H9 (cell line): ENCODE data around the gene FLT1. TPM values are rescaled to one million over a fixed set of nuclear protein-coding genes. Genes with fewer than 3 reads are reported as not detected.

ENCODE experiments used
- DNase-seq: peaks from one replicate; pipeline ENCODE4 v3.0.0-alpha.2; 2017
- H2AFZ ChIP-seq: one replicate; pipeline ENCODE4 v1.6.1; 2013; ENCODE audit warnings: mild to moderate bottlenecking, low read length, control low read depth, moderate library complexity
- H2AK5ac ChIP-seq: 2 replicates; pipeline ENCODE4 v1.6.1; 2013; ENCODE audit warnings: low read length, control low read depth, mixed read lengths; ENCODE audit not compliant: insufficient read length
- H2BK120ac ChIP-seq: one replicate; pipeline ENCODE4 v1.6.1; 2013; ENCODE audit warnings: low read depth, mild to moderate bottlenecking, low read length, control low read depth, inconsistent platforms; ENCODE audit not compliant: poor library complexity, severe bottlenecking
- H2BK12ac ChIP-seq: 2 replicates; pipeline ENCODE4 v1.6.1; 2013; ENCODE audit warnings: low read length, control low read depth, mixed read lengths, low read depth; ENCODE audit not compliant: insufficient read length
- H2BK15ac ChIP-seq: 2 replicates; pipeline ENCODE4 v1.6.1; 2013; ENCODE audit warnings: low read depth, low read length, control low read depth
- H2BK20ac ChIP-seq: one replicate; pipeline ENCODE4 v1.6.1; 2013; ENCODE audit warnings: low read depth, mild to moderate bottlenecking, low read length, control low read depth, inconsistent platforms; ENCODE audit not compliant: poor library complexity, severe bottlenecking
- H2BK5ac ChIP-seq: 2 replicates; pipeline ENCODE4 v1.6.1; 2013; ENCODE audit warnings: low read length, control low read depth, mixed read lengths; ENCODE audit not compliant: insufficient read length
- H3K14ac ChIP-seq: 2 replicates; pipeline ENCODE4 v1.6.1; 2013; ENCODE audit warnings: low read length, control low read depth; ENCODE audit not compliant: insufficient read depth
- H3K18ac ChIP-seq: 2 replicates; pipeline ENCODE4 v1.6.1; 2013; ENCODE audit warnings: low read depth, mild to moderate bottlenecking, mixed read lengths, low read length, control low read depth; ENCODE audit not compliant: insufficient read length
- H3K23ac ChIP-seq: 2 replicates; pipeline ENCODE4 v1.6.1; 2013; ENCODE audit warnings: low read length, control low read depth, mixed read lengths, low read depth; ENCODE audit not compliant: insufficient read length
- H3K23me2 ChIP-seq: 2 replicates; pipeline ENCODE4 v1.6.1; 2013; ENCODE audit warnings: low read depth, mild to moderate bottlenecking, mixed read lengths, low read length, control low read depth; ENCODE audit not compliant: insufficient read length, poor library complexity, severe bottlenecking
- H3K27ac ChIP-seq: 2 replicates; pipeline ENCODE4 v1.5.1; 2013; ENCODE audit warnings: low read length, control low read depth, mixed read lengths, low read depth; ENCODE audit not compliant: insufficient read length
- H3K27me3 ChIP-seq: 2 replicates; pipeline ENCODE4 v1.6.1; 2013; ENCODE audit warnings: low read length, control low read depth, inconsistent platforms; ENCODE audit not compliant: insufficient read depth
- H3K4ac ChIP-seq: 2 replicates; pipeline ENCODE4 v1.6.1; 2013; ENCODE audit warnings: low read depth, mild to moderate bottlenecking, control low read depth, inconsistent platforms, low read length, moderate library complexity
- H3K4me1 ChIP-seq: 2 replicates; pipeline ENCODE4 v1.6.1; 2013; ENCODE audit warnings: low read length, control low read depth, inconsistent platforms; ENCODE audit not compliant: insufficient read depth
- H3K4me2 ChIP-seq: 2 replicates; pipeline ENCODE4 v1.6.1; 2013; ENCODE audit warnings: low read length, control low read depth, mixed read lengths; ENCODE audit not compliant: insufficient read length, insufficient read depth
- H3K56ac ChIP-seq: 2 replicates; pipeline ENCODE4 v1.6.1; 2013; ENCODE audit warnings: low read depth, mild to moderate bottlenecking, mixed read lengths, low read length, control low read depth; ENCODE audit not compliant: insufficient read length
- H3K79me1 ChIP-seq: 2 replicates; pipeline ENCODE4 v1.6.1; 2013; ENCODE audit warnings: low read depth, mild to moderate bottlenecking, moderate library complexity, low read length, control low read depth, inconsistent platforms; ENCODE audit not compliant: insufficient read depth, poor library complexity, severe bottlenecking
- H3K79me2 ChIP-seq: 2 replicates; pipeline ENCODE4 v1.6.1; 2013; ENCODE audit warnings: low read length, control low read depth, inconsistent platforms; ENCODE audit not compliant: insufficient read depth
- H3K9ac ChIP-seq: 2 replicates; pipeline ENCODE4 v1.6.1; 2013; ENCODE audit warnings: low read length, control low read depth, mixed read lengths; ENCODE audit not compliant: insufficient read length; ENCODE audit errors: extremely low read depth
- H3K9me3 ChIP-seq: one replicate; pipeline ENCODE4 v1.6.1; 2013; ENCODE audit warnings: low read depth, low read length, inconsistent platforms; ENCODE audit not compliant: control insufficient read depth
- H3T11ph ChIP-seq: one replicate; pipeline ENCODE4 v1.6.1; 2013; ENCODE audit warnings: mild to moderate bottlenecking, low read length, control low read depth, inconsistent platforms
- H4K20me1 ChIP-seq: one replicate; pipeline ENCODE4 v1.6.1; 2013; ENCODE audit not compliant: control insufficient read depth, insufficient read length, insufficient read depth
- H4K5ac ChIP-seq: 2 replicates; pipeline ENCODE4 v1.6.1; 2013; ENCODE audit warnings: low read depth, mild to moderate bottlenecking, mixed read lengths, low read length, control low read depth; ENCODE audit not compliant: insufficient read length
- H4K8ac ChIP-seq: replicated peaks from 2 replicates; pipeline ENCODE4 v1.6.1; 2013; ENCODE audit warnings: low read length, control low read depth, mixed read lengths, low read depth; ENCODE audit not compliant: insufficient read length
- H4K91ac ChIP-seq: 2 replicates; pipeline ENCODE4 v1.6.1; 2013; ENCODE audit warnings: low read depth, mild to moderate bottlenecking, moderate library complexity, mixed read lengths, low read length, control low read depth; ENCODE audit not compliant: insufficient read length
- H3K27ac Mint-ChIP-seq, 3 experiments: 2 replicates in 2 of 3; 3 replicates in 1 of 3; pipeline ENCODE4 v1.8.0; 2020 to 2021; ENCODE audit warnings: mixed read lengths in 3 of 3, mild to moderate bottlenecking in 1 of 3, moderate library complexity in 1 of 3
- H3K27me3 Mint-ChIP-seq: 2 replicates; pipeline ENCODE4 v1.8.0; 2021; ENCODE audit warnings: low read depth, mild to moderate bottlenecking, moderate library complexity, mixed read lengths
- H3K36me3 Mint-ChIP-seq, 3 experiments: 2 replicates in 2 of 3; 3 replicates in 1 of 3; pipeline ENCODE4 v1.8.0; 2020 to 2021; ENCODE audit warnings: low read depth in 3 of 3, mixed read lengths in 3 of 3; ENCODE audit not compliant: insufficient read depth in 1 of 3
- H3K4me1 Mint-ChIP-seq, 2 experiments: 2 replicates each; pipeline ENCODE4 v1.8.0; 2020; ENCODE audit warnings: mixed read lengths in 2 of 2
- H3K4me3 Mint-ChIP-seq, 2 experiments: 2 replicates in 1 of 2; 3 replicates in 1 of 2; pipeline ENCODE4 v1.8.0; 2020 to 2021; ENCODE audit warnings: mild to moderate bottlenecking in 2 of 2, mixed read lengths in 2 of 2, moderate library complexity in 1 of 2
- H3K9me3 Mint-ChIP-seq, 2 experiments: 2 replicates in 1 of 2; 3 replicates in 1 of 2; pipeline ENCODE4 v1.8.0; 2020; ENCODE audit warnings: mild to moderate bottlenecking in 2 of 2, mixed read lengths in 2 of 2, moderate library complexity in 1 of 2
- CTCF ChIP-seq: fragments of 200-600 bp; sonication (generic); conservative IDR thresholded peaks from 3 replicates; pipeline ENCODE4 v1.8.0; 2021; ENCODE audit warnings: antibody characterized with exemption, mild to moderate bottlenecking
- WGBS: extraction: QIAGEN DNeasy Blood & Tissue Kit; methylation state at CpG from one replicate; pipeline ENCODE4 v1.1.7; 2013; ENCODE audit warnings: missing lambda C conversion rate, low lambda C conversion rate, mixed read lengths; ENCODE audit not compliant: insufficient read length; ENCODE audit errors: extremely low coverage; 5-methylcytosine and 5-hydroxymethylcytosine counted together
- total RNA-seq: library from RNA; stranded (reverse); gene quantifications from 2 replicates; pipeline ENCODE4 v1.2.1, GENCODE V29; 2021

FLT1 gene
- total RNA-seq, 1 experiment from 2014 or later: 84.1 TPM

- no peak overlapping the region for H3K4me3 Mint-ChIP-seq
These were observed 44.8 kb downstream of the FLT1 start for GRCh38 chr13:28449826-28450773.

More at GRCh38 chr13:28449826-28450773, 44.8 kb downstream of the FLT1 start:
- Histone ChIP-seq H3T11ph (no peak overlapping the region), H3K18ac (no peak overlapping the region), H3K79me1 (peaks cover 2% of the 10 kb centered on the region), H2BK5ac (peak overlapping the region; percentile 19), H4K8ac (no peak overlapping the region), H3K9me3 (peaks cover 15% of the 10 kb centered on the region), H4K5ac (no peak overlapping the region), H3K56ac (no peak overlapping the region), H2BK20ac (no peak overlapping the region), H3K23ac (no peak overlapping the region), H4K20me1 (no peaks in the 10 kb centered on the region), H3K9ac (no peak overlapping the region), H2BK15ac (no peak overlapping the region), H3K4ac (no peak overlapping the region), H2AFZ (no peak overlapping the region), H2BK120ac (no peak overlapping the region), H3K4me2 (no peak overlapping the region), H2AK5ac (no peak overlapping the region), H3K79me2 (peaks cover 5% of the 10 kb centered on the region; the same call in 1 of the 2 replicates), H4K91ac (no peak overlapping the region), H3K14ac (no peak overlapping the region), H3K4me1 (peaks cover 5% of the 10 kb centered on the region; the same call in 1 of the 2 replicates), H2BK12ac (no peak overlapping the region), H3K27me3 (no peaks in the 10 kb centered on the region), H3K27ac (no peak overlapping the region), H3K23me2 (no peaks in the 10 kb centered on the region)
- Mint-ChIP-seq H3K27me3 (no peaks in the 10 kb centered on the region), H3K27ac (peak overlapping the region; percentile 74 to 97 (median 78); a peak in 6 of 7 replicates), H3K36me3 (peaks cover 82 to 91% (median 84%) of the 10 kb centered on the region in 3 experiments), H3K4me1 (peaks cover 41 to 47% of the 10 kb centered on the region in 2 experiments), H3K9me3 (peaks cover 28 to 42% of the 10 kb centered on the region in 2 experiments)
- no peak for TF ChIP-seq CTCF
- DNase-seq: no peak
- WGBS: no CpG with 5 or more reads among the region's 8 CpGs
